Activated naive CD8-positive, alpha-beta T cell (primary cell): ENCODE results near the gene STIL.
"Not testable (repeated sequence)": the region's sequence is repeated elsewhere in the genome, so short reads cannot be mapped to it uniquely, and the experiment has no call there.

Source experiments
- H3K27ac Mint-ChIP-seq: one replicate; pipeline ENCODE4 v1.8.0; 2021; ENCODE audit warnings: mixed read lengths
- H3K27me3 Mint-ChIP-seq: one replicate; pipeline ENCODE4 v1.8.0; 2021; ENCODE audit warnings: mixed read lengths
- H3K36me3 Mint-ChIP-seq: one replicate; pipeline ENCODE4 v1.8.0; 2021; ENCODE audit warnings: mixed read lengths
- H3K4me1 Mint-ChIP-seq: one replicate; pipeline ENCODE4 v1.8.0; 2021; ENCODE audit warnings: low read depth, mixed read lengths
- H3K4me3 Mint-ChIP-seq: one replicate; pipeline ENCODE4 v1.8.0; 2021; ENCODE audit warnings: mild to moderate bottlenecking, mixed read lengths
- H3K9me3 Mint-ChIP-seq: one replicate; pipeline ENCODE4 v1.8.0; 2021; ENCODE audit warnings: low read depth, mixed read lengths

The STIL gene

DNA sequence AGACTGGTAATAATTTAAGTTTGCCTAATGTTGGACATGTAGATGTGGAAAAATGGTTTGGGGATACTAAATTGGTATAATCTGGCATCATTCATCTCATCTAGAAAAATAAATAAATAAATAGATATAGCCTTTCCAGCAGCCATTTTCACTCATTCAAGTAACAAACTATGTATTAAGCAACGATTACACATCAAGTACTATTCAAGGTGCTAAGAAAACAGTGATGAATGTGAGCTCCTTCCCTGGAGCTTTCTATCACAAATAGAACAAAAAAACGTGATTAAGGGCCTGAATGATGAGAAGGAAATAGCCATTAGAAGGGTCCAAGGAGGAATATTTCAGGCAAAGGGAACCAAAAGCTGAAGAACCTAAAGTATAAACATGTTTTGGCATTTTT lies 37.1 kb downstream of the STIL start:
- no peaks in the 10 kb centered on the region for H3K27me3 Mint-ChIP-seq
- no peaks in the 10 kb centered on the region for H3K9me3 Mint-ChIP-seq
- H3K27ac Mint-ChIP-seq, result no peak overlapping the region
- peaks cover 7% of the 10 kb centered on the region for H3K36me3 Mint-ChIP-seq
- H3K4me3 Mint-ChIP-seq, result no peak overlapping the region
- H3K4me1 Mint-ChIP-seq, result no peaks in the 10 kb centered on the region

DNA sequence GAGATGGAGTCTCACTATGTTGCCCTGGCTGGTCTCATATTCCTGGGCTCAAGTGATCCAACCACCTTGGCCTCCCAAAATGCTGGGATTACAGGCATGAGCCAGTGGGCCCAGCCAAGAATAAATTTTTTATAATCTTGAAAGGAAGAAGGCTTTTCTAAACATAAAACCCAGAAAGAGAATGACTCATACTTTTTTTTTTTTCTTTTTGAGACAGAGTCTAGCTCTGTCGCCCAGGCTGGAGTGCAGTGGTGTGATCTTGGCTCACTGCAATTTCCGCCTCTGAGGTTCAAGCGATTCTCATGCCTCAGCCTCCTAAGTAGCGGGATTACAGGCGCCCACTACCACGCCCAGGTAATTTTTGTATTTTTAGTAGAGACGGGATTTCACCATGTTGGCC lies 38.1 kb downstream of the STIL start:
- H3K27ac Mint-ChIP-seq, H3K27me3 Mint-ChIP-seq, H3K4me3 Mint-ChIP-seq, H3K36me3 Mint-ChIP-seq, H3K9me3 Mint-ChIP-seq, H3K4me1 Mint-ChIP-seq: not testable (repeated sequence)

DNA sequence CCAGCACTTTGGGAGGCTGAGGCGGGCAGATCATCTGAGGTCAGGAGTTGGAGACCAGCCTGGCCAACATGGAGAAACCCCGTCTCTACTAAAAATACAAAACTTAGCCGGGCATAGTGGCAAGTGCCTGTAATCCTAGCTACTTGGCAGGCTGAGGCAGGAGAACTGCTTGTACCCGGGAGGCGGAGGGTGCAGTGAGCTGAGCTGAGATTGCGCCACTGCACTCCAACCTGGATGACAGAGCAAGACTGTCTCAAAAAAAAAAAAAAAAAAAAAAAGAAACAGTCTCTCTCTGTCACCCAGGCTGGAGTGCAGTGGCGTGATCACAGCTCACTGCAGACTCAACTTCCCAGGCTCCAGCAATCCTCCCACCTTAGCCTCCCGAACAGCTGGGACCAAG lies 48.4 kb downstream of the STIL start:
- not testable (repeated sequence) for H3K4me3 Mint-ChIP-seq, H3K4me1 Mint-ChIP-seq, H3K36me3 Mint-ChIP-seq, H3K27ac Mint-ChIP-seq, H3K9me3 Mint-ChIP-seq, H3K27me3 Mint-ChIP-seq

DNA sequence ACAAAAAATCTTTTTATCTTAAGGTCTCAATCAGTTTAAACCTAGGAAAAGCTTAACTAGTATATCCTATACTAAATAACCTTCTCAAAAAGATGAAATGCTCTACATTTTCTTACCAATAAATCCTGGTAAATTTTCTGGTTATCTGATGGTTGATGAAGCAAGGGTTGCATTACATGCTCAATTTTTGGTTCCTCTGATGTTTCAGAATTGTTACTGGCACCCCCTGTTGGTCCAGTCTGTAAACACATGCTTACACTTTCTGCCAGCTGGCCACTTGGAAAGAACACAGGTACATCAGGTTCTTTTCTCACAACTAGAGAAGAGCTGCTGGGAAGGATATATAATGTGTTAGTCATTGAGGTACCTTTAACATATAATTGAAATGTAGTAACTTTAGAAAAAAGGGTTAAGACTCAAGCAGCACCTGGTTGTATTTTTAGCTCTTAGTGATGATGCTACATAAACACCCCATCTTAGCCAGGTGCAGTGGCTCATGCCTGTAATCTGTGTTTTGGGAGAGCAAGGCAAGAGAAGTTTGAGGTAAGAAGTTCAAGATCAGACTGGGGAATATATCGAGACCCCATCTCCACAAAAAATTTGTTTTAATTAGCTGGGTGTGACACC lies 51.0 kb downstream of the STIL start:
- no peaks in the 10 kb centered on the region for H3K9me3 Mint-ChIP-seq
- H3K4me3 Mint-ChIP-seq, result no peak overlapping the region
- no peaks in the 10 kb centered on the region for H3K27me3 Mint-ChIP-seq
- no peak overlapping the region for H3K27ac Mint-ChIP-seq
- H3K4me1 Mint-ChIP-seq, result no peaks in the 10 kb centered on the region
- no peaks in the 10 kb centered on the region for H3K36me3 Mint-ChIP-seq

DNA sequence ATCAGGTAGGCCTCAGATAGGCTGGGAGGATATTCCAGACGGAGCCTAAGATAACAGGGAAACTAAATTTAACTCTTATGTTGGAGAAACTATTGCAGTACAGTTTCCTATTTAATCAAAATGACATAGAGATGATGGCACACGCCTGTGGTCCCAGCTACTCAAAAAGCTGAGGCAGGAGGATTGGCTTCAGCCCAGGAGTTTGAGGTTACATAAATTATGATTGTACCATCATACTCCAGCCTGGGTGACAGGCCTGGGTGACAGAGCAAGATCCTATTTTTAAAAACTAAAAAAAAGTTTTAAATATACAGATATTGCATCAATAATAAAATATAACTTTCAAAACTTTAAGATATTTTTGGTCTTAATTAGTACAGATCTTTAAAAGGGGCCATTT lies 56.7 kb downstream of the STIL start:
- no peak overlapping the region for H3K4me3 Mint-ChIP-seq
- H3K36me3 Mint-ChIP-seq, result no peaks in the 10 kb centered on the region
- no peak overlapping the region for H3K27ac Mint-ChIP-seq
- no peaks in the 10 kb centered on the region for H3K9me3 Mint-ChIP-seq
- H3K27me3 Mint-ChIP-seq, result no peaks in the 10 kb centered on the region
- no peaks in the 10 kb centered on the region for H3K4me1 Mint-ChIP-seq

DNA sequence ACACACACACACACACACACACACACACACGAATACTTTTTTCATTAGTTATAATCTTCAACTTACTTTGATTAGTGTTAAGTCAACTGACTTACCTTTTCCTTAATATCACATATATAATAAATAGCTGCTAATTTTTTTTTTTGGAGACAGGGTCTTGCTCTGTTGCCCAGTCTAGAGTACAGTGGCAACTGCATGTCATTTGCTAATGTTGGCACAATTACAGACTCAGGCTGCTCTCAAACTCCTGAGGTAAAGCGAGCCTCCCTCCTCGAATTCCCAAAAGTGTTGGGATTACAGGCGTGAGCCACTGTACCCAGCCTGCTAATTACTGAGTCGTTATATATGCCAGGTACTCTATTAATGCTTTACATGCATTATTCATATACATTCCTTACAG lies 61.2 kb downstream of the STIL start:
- no peak overlapping the region for H3K27ac Mint-ChIP-seq
- H3K9me3 Mint-ChIP-seq, result no peaks in the 10 kb centered on the region
- no peaks in the 10 kb centered on the region for H3K4me1 Mint-ChIP-seq
- H3K27me3 Mint-ChIP-seq, result no peaks in the 10 kb centered on the region
- H3K4me3 Mint-ChIP-seq, result no peak overlapping the region
- H3K36me3 Mint-ChIP-seq, result peaks cover 2% of the 10 kb centered on the region

DNA sequence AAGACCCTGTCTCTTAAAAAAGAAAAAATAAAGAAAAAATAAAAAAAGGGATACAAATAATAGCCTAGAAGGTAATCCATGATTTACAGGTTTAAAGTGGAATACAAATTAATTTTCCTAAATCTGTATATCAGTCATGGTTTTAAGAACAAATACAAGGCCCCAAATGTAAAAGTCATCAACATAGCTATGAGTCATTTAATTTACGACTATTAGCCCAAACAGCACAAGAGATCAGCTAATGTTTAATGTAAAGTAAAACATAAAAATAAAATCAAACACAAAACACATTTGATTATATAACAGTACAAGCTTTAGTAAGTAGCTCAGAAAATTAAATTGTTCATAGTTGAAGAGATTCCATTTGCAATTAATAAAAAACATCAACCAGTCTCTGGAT lies 61.6 kb downstream of the STIL start:
- H3K27me3 Mint-ChIP-seq, result peaks cover 1% of the 10 kb centered on the region
- peaks cover 2% of the 10 kb centered on the region for H3K36me3 Mint-ChIP-seq
- H3K9me3 Mint-ChIP-seq, result no peaks in the 10 kb centered on the region
- H3K27ac Mint-ChIP-seq, result no peak overlapping the region
- no peak overlapping the region for H3K4me3 Mint-ChIP-seq
- no peaks in the 10 kb centered on the region for H3K4me1 Mint-ChIP-seq

DNA sequence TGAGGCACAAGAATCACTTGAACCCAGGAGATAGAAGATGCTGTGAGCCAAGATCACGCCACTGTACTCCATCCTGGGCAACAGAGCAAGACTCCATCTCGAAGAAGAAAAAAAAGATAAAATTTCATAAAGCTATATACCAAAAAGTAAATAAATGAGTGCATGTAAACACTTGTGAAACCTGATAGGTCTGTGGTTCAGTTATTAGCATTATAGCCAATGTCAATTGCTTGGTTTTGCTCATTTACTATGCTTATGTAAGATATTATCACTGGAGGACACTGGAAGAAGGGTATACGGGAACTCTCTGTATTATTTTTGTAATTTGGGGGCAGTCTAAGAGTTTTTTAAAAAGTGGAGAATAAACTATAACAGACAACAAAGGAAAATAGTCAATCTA lies 64.2 kb downstream of the STIL start:
- no peaks in the 10 kb centered on the region for H3K9me3 Mint-ChIP-seq
- H3K36me3 Mint-ChIP-seq, result peaks cover 5% of the 10 kb centered on the region
- H3K4me1 Mint-ChIP-seq, result no peaks in the 10 kb centered on the region
- H3K27ac Mint-ChIP-seq, result no peak overlapping the region
- H3K4me3 Mint-ChIP-seq, result no peak overlapping the region
- peaks cover 9% of the 10 kb centered on the region for H3K27me3 Mint-ChIP-seq

DNA sequence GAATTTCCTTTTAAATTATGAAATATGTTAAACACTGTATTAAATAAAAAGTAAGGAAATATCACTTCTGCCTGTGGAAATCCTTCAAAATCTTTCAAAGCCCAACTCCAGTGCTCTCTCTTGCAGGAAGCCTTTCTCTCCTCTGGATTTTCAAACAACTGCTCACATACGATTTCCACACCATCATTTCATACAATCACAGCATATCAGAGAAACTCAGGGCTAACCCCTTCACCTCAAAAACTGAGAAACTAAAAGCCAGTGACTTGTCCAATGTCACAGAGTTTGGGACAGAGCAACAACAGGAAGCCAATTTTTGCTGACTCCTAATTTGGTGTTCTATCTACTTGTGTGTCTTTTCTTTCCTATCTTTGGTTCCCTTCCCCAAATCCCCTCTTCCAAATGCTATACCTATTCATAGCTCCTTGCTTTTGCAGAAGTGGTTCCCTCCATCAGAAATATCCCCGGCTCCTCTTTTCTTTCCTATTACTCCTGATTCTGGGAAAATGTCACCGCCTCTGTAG lies 69.5 kb downstream of the STIL start:
- Mint-ChIP-seq H3K4me3 (no peak overlapping the region), H3K4me1 (peaks cover under 1% of the 10 kb centered on the region), H3K27me3 (peaks cover 28% of the 10 kb centered on the region), H3K9me3 (no peaks in the 10 kb centered on the region), H3K27ac (no peak overlapping the region), H3K36me3 (peaks cover 5% of the 10 kb centered on the region)

DNA sequence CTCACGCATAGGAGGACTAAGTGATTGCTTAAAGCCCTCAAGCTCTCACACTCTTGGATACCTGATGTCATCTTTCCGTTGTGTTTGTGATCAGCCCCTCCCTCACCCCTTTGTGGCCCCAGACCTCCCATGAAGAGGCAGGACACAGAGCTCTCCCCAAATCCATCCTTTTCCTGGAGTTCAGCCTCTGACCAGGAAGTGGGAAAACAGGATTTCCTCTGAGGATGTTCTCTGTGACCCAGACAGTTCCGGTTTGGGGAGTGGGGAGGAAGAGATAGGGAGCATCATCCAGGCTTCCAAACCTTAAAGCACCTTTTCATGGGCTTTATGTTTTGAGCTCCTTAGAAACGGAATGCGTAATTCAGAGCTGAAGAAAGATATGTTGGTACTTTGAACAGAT lies 70.0 kb downstream of the STIL start:
- Mint-ChIP-seq H3K9me3 (no peaks in the 10 kb centered on the region), H3K4me3 (no peak overlapping the region), H3K36me3 (peaks cover 5% of the 10 kb centered on the region), H3K27ac (no peak overlapping the region), H3K4me1 (peaks cover 3% of the 10 kb centered on the region), H3K27me3 (peaks cover 28% of the 10 kb centered on the region)

DNA sequence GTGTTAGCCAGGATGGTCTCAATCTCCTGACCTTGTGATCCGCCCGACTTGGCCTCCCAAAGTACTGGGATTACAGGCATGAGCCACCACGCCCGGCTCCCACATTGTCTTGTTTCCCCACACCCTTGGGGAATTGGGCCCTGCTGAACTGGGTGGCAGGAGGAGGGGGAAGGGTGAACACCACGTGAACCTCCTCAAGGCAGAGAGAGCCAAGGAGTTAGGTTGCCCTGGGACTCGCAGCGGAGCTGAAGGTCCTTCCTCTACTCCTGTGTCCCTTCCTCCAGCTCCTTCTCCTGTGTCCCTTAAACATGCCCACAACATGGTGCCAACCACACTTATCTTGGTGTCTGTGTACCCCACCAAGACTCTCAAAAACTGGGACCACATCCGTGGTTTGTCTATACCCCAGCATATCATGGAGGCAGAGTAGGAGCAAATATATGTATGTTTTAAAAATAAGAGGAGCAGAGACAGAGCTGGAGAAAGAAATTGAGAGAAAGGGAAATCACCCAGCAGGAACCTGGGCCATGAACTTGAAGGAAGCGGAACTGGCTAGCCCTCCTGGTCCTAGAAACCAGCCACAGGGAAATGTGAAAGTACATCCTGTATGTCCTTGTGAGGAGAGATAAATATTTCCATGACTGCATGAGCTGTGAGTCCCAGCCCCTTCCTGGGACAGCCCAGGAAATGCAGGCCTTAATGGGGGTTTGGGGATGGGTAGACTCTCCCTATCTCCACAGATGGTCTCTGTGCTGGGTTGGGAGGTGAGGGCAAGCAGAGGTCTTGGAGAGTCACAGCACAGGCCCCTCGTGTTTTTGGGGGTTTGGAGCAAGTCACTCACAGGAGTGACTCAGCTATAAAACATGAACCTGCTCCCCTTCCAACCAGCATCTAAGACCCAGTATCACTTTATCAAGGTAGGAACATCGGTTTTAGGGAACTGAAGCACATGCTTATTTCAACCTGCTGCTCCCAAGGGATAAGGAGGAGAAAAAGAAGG lies 72.5 kb downstream of the STIL start:
- H3K4me1 Mint-ChIP-seq, result peaks cover 3% of the 10 kb centered on the region
- no peak overlapping the region for H3K4me3 Mint-ChIP-seq
- no peak overlapping the region for H3K27ac Mint-ChIP-seq
- H3K9me3 Mint-ChIP-seq, result no peaks in the 10 kb centered on the region
- H3K36me3 Mint-ChIP-seq, result peaks cover 2% of the 10 kb centered on the region
- peaks cover 24% of the 10 kb centered on the region for H3K27me3 Mint-ChIP-seq

DNA sequence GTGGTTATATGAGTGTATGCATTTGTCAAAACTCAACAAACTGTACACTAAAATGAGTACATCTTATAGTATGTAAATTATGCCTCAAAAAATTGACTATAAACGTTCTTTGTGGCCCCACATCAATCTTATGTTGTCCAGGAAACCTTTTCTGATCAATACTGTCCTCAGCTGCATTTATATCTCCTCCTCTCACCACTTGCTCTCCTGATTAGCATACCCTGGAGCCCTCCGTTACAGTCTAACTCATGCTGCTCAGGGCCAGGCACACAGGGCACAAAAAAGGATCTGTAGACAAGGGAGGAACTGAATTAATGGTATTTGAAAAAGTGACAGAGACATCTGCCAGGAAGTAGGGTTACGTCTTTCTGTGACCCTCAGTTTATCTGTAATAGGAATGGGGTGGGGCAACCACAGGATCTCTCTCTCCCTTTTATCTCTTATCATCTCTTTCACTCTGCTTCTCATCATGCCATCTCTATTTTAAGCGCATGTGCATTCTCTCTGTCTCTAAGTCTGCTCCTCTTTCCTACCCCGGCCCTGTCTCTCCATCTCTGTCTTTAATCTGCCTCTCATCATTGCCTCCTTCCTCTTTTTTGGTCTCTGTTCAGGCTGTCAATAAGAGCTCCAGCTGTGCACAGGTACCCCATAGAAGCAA lies 74.9 kb downstream of the STIL start:
- Mint-ChIP-seq H3K9me3 (no peaks in the 10 kb centered on the region), H3K27me3 (peaks cover 24% of the 10 kb centered on the region), H3K36me3 (peaks cover 2% of the 10 kb centered on the region), H3K4me1 (peaks cover 3% of the 10 kb centered on the region), H3K4me3 (no peak overlapping the region), H3K27ac (no peak overlapping the region)

DNA sequence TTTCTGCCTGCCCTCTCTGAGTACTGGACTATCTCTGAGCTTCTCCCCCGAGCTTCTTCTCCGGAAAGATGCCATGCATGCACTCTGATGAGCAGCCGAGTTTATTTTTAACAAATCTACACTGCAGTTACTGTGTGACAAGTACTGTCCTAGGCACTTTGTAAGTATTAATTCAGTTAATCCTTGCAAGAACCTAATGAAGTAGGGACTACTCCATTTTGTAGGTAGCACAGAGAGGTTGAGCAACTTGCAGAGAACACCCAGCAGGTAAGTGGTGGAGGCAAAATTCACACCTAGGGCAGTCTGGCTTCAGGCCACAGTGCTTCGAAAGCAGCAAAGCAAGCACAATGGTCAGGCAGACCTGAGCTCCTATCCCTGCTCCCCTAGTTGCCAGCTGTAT lies 78.1 kb downstream of the STIL start:
- no peaks in the 10 kb centered on the region for H3K9me3 Mint-ChIP-seq
- no peak overlapping the region for H3K27ac Mint-ChIP-seq
- peaks cover 14% of the 10 kb centered on the region for H3K4me1 Mint-ChIP-seq
- H3K4me3 Mint-ChIP-seq, result no peak overlapping the region
- no peaks in the 10 kb centered on the region for H3K36me3 Mint-ChIP-seq
- peaks cover 33% of the 10 kb centered on the region for H3K27me3 Mint-ChIP-seq

DNA sequence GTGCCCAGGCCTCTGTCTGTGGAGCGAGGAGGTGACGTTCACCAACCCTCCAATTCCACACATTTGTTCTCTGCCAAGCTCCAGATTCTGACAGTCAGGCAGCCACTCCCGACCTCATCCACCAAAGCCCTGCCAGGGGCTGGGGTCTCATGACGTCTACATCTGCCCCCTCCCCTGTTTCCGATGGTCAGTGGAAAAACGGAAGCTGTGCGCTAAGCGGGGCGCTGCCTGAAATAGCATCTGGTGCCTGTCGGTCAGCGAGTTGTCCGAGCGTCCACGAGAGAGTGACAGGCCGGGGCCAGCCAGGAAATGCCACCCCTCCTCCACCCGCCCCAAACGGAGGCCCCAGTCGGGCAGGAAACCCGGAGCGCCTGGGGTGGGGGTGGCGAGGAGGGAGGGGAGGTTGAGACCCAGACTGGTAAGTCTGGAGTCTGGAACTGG lies 78.7 kb downstream of the STIL start:
- Mint-ChIP-seq H3K36me3 (no peaks in the 10 kb centered on the region), H3K4me3 (no peak overlapping the region), H3K4me1 (peaks cover 16% of the 10 kb centered on the region), H3K27me3 (peaks cover 33% of the 10 kb centered on the region), H3K9me3 (no peaks in the 10 kb centered on the region), H3K27ac (no peak overlapping the region)

DNA sequence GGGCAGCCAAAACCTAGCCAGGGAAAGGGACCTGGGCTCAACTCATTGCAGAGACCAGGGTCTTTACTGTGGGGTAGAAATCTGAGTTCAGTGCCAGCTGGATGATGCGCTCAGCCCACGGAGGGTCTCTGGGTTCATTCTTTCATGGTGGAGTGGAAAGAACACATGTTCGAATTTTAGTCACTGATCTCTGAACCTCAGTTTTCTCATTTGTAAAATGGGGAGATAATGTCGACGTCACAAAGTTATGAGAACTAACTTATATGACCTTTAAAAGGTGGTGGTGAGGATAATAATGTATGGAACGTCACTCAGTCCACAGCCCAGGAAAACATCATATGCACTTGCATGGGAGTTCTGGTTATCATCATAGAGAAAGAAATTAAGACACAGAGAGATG lies 80.8 kb downstream of the STIL start:
- no peak overlapping the region for H3K27ac Mint-ChIP-seq
- H3K4me3 Mint-ChIP-seq, result no peak overlapping the region
- no peaks in the 10 kb centered on the region for H3K36me3 Mint-ChIP-seq
- H3K27me3 Mint-ChIP-seq, result peaks cover 42% of the 10 kb centered on the region
- peaks cover 25% of the 10 kb centered on the region for H3K4me1 Mint-ChIP-seq
- H3K9me3 Mint-ChIP-seq, result no peaks in the 10 kb centered on the region
